GM19397 (cell line): Measurements from ENCODE around the gene MAP4K3.

Source experiments
- ATAC-seq: cut with Tn5 transposase; IDR thresholded peaks from one replicate; pipeline ENCODE4 v1.9.1; 2021; ENCODE audit warnings: mild to moderate bottlenecking, moderate library complexity; ENCODE audit not compliant: unreplicated experiment

MAP4K3 gene

DNA sequence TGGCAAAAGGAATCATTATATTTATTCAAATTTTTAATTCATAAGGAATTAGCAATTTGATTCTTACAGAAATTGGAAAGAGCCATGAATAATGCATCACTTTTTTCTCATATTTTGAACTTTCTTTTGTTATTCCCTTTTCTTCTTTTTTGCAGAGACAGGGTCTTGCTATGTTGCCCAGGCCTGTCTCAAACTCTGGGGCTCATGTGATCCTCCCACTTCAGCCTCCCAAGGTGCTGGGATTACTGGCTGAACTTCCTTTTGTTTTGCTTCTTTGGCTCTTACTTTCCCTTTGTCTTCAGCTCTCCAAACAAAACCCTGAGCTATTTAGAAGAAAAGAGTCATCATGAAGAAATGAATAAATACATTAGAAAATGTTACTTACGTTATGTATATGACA is 224.1 kb downstream of the MAP4K3 start:
- no peak for ATAC-seq

DNA sequence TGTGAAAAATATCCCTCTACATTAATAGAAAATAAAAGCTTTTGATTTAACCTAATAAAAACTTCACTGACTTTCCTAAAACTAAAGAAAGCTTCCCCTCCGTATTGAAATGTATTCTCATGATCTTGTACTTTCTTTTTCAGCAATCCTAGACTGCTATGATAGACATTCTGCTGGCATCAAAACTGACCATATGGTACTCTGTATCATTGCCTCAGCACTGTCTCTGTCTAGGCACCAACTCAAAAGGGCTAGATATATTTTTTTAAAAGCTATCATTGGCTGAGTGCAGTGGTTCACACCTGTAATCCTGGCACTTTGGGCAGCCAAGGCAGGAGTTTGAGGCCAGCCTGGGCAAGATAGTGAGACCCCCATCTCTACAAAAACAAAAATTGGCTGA is 226.2 kb downstream of the MAP4K3 start:
- ATAC-seq = no peak

DNA sequence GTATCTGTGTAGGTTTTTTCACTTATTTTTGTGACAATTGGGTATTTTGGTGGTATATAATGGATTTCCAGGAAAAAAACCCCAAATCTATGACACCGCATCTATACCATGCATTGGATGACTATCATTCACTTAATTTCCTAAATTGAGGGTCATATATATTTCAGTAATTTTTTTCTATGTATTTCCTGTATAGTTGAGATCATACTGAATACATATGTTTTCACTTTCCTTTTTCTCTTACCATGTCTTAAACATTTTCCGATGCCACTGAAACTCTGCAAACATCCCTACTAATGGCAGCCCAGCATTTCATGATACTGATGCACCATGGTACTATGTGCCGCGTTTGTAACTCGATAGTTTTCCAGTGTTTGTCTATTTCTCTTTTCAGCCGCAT is 233.7 kb downstream of the MAP4K3 start:
- no peak for ATAC-seq

DNA sequence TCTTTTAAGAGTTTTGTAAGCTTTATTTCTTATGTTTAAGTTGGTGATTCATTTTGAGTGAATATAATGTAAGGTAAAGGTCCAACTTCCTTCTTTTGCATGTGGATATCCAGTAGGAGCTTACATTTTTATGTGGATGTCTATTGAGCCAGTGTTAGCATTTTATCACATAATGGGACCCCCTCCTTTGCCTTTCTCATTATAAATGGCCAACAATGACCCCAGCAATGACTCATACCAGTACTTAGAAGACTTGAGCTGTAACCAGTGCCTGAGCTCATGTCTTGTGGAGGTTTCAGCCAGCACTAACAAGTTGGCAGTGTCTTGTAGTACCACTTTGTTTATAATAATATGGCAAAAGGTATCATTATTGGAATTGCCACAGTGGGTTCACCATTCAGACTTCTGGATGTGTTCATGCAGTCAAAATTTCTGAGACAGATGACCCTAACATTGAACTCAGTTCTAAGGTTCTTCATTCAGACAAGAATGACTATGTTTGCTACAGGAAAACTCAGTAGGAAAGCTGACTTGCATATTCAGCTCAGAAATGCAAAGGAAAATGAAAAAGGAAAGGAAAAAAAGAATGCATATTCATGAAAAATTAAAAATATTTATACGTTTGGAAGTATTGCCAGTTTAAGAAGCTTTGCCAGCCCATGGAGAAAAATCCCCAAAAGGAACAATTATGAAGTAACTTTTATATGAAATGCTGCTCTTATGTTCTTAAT is 234.3 kb downstream of the MAP4K3 start:
- ATAC-seq = no peak
